ENCODE measurements around the gene ZNF24. TPM values are rescaled to one million over a fixed set of nuclear protein-coding genes. Genes with fewer than 3 reads are reported as not detected.

The ZNF24 gene
- total RNA-seq, 1 experiment from 2014 or later: 57.9 TPM

GRCh38 chr18:35289727-35290093 is 54.5 kb downstream of the ZNF24 start:
- Histone ChIP-seq H2BK15ac (ENCODE audit: low read depth, low read length) (no peak overlapping the region), H3K56ac (ENCODE audit: insufficient read length, low read depth, low read length) (no peak overlapping the region), H3K79me2 (ENCODE audit: insufficient read depth, low read length) (no peaks in the 10 kb centered on the region), H3K4me2 (ENCODE audit: insufficient read depth, insufficient read length, low read length) (peak overlapping the region; percentile 90), H4K20me1 (ENCODE audit: control insufficient read depth, insufficient read depth, insufficient read length) (no peaks in the 10 kb centered on the region), H3K14ac (ENCODE audit: insufficient read depth, low read length) (peak overlapping the region; percentile 26; the same call in 1 of the 2 replicates), H3K9me3 (ENCODE audit: control insufficient read depth, low read depth, low read length) (peaks cover 5% of the 10 kb centered on the region), H3K23ac (ENCODE audit: insufficient read length, low read depth, low read length) (no peak overlapping the region), H3K27ac (ENCODE audit: insufficient read length, low read depth, low read length) (no peak overlapping the region), H4K5ac (ENCODE audit: insufficient read length, low read depth, low read length) (no peak overlapping the region), H3T11ph (ENCODE audit: low read length) (no peak overlapping the region), H3K9ac (ENCODE audit: extremely low read depth, insufficient read length, low read length) (peak overlapping the region; percentile 53), H2BK5ac (ENCODE audit: insufficient read length, low read length) (no peak overlapping the region), H3K27me3 (ENCODE audit: insufficient read depth, low read length) (no peaks in the 10 kb centered on the region), H2BK12ac (ENCODE audit: insufficient read length, low read depth, low read length) (no peak overlapping the region), H3K4me1 (ENCODE audit: insufficient read depth, low read length) (no peaks in the 10 kb centered on the region), H4K8ac (replicated peaks; ENCODE audit: insufficient read length, low read depth, low read length) (no peak overlapping the region), H2AK5ac (ENCODE audit: insufficient read length, low read length) (no peak overlapping the region), H2AFZ (ENCODE audit: low read length) (no peak overlapping the region), H3K4ac (ENCODE audit: low read depth, low read length) (no peak overlapping the region), H2BK120ac (ENCODE audit: low read depth, low read length, poor library complexity, severe bottlenecking) (no peak overlapping the region), H3K79me1 (ENCODE audit: insufficient read depth, low read depth, low read length, poor library complexity, severe bottlenecking) (peaks cover 3% of the 10 kb centered on the region), H3K18ac (ENCODE audit: insufficient read length, low read depth, low read length) (no peak overlapping the region), H3K23me2 (ENCODE audit: insufficient read length, low read depth, low read length, poor library complexity, severe bottlenecking) (peaks cover 8% of the 10 kb centered on the region), H4K91ac (ENCODE audit: insufficient read length, low read depth, low read length) (no peak overlapping the region), H2BK20ac (ENCODE audit: low read depth, low read length, poor library complexity, severe bottlenecking) (no peak overlapping the region)
- Mint-ChIP-seq H3K9me3 (peaks cover 28 to 29% of the 10 kb centered on the region in 2 experiments), H3K27me3 (ENCODE audit: low read depth) (no peaks in the 10 kb centered on the region), H3K4me3 (peak overlapping the region; percentile 96 to 97), H3K27ac (peak overlapping the region; percentile 97 to 98 (median 98)), H3K36me3 (ENCODE audit: insufficient read depth in 1 of 3, low read depth in 3 of 3) (peaks cover 18 to 47% (median 34%) of the 10 kb centered on the region in 3 experiments), H3K4me1 (peaks cover 14 to 18% of the 10 kb centered on the region in 2 experiments)
- DNase-seq: peak; percentile 31
- no peak for TF ChIP-seq CTCF (conservative IDR thresholded peaks at IDR 0.05)
- no CpG with 5 or more reads among the region's 8 CpGs for WGBS (ENCODE audit: extremely low coverage, insufficient read length, low lambda C conversion rate)
